Measurements from ENCODE around the gene SLC22A16.
"Not testable (repeated sequence)": the region's sequence is repeated elsewhere in the genome, so short reads cannot be mapped to it uniquely, and the experiment has no call there.

Gene SLC22A16, protein sequence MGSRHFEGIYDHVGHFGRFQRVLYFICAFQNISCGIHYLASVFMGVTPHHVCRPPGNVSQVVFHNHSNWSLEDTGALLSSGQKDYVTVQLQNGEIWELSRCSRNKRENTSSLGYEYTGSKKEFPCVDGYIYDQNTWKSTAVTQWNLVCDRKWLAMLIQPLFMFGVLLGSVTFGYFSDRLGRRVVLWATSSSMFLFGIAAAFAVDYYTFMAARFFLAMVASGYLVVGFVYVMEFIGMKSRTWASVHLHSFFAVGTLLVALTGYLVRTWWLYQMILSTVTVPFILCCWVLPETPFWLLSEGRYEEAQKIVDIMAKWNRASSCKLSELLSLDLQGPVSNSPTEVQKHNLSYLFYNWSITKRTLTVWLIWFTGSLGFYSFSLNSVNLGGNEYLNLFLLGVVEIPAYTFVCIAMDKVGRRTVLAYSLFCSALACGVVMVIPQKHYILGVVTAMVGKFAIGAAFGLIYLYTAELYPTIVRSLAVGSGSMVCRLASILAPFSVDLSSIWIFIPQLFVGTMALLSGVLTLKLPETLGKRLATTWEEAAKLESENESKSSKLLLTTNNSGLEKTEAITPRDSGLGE

DNA sequence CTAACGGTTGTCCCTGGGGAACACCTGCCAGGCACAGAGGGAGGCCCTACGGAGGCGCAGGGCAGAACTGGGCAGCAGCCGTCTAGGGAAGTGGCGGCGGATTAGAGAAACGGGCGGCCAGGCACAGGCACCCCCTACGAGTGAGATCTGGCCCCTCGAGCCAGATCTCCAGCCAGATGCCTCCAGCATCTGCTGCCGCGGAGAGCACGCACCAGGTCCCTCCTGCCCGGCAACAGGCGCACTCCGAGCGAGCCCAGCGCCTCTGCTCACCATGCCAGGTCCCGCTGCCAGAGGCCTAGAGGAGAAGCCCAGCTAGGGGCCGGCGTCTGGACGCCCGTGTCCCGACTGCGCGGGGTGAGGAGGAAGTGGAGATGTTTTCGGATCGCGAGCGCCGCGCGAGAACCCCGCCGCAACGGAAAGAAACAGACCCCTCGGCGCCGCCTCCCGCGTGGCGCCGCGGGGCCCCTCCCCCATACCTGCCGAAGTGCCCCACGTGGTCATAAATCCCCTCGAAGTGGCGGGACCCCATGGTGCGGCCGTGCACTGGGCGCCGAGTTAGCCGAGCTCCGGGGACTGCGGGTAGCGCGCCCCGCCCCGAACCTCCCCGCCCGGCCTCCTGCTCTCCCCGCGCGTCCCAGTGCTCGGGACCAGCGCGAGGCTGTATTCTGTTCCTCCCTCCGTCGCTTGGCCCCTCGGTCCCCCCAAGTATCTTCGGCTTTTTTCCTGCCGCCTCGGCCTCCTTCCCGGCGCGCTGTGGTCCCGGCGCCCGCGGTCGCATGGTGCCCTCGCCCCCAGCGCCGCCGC lies at the start of gene SLC22A16:
TSS of gene SLC22A16 (minus strand) at position 568 of the 804 bp plus-strand sequence. CDS start at position 529, 39 bp downstream.
- DNase-seq: no peak

DNA sequence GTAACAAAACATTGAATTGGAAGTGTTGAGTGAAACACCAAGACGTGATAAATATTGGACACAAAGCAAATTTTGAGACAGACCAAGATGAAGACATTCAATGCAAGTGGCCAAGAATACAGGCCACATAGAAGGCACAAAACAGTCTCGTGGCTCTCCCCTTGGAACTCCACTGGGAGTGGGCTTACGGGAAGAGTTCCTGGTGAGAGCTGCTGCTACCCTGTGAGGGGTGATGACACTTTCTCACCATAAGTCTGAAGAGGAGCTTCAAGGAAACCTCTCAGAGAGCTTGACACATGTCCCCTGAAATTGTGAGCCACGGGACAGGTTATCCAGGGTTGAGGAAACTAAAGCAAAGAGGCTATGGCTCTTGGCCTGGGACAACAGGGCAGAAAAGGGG lies 48.6 kb upstream of the SLC22A16 start:
- no peak for DNase-seq

DNA sequence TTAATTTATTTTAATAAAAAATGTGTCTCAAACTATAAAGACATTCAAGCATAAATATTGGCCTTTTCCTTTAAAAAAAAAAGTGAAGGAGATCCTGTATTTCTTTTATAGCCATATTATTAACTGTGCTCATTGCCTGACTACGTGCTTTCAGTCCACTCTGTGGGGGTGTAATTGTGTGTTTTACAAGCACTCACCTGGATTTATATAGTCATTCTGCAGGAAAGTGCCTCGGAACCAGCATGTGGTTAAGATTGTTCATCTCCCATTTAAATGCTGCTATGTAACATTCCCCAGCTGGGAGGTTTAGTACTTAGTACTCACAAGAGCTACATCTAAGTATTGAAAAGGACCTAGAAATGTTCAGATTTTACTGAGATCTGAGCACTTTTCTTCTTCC lies 47.9 kb upstream of the SLC22A16 start:
- no peak for DNase-seq

DNA sequence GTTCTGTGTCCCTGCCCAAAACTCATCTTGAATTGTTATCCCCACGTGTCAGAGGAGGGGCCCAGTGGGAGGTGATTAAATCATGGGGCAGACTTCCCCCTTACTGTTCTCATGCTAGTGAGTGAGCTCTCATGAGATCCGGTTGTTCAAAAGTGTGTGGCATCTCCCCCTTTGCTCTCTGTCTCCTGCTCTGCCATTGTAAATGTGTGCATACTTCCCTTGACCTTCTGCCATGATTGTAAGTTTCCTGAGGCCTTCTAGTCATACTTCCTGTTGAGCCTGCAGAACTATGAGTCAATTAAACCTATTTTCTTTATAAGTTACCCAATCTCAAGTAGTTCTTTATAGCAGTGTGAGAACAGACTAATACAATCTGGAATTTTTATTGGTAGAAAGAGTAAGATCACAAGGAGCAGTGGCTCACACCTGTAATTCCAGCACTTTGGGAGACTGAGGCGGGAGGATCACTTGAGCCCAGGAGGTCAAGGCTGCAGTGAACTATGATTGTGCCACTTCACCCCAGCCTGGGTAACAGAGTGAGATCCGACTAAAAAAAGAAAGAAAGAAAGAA lies 47.1 kb upstream of the SLC22A16 start:
- no peak for DNase-seq

DNA sequence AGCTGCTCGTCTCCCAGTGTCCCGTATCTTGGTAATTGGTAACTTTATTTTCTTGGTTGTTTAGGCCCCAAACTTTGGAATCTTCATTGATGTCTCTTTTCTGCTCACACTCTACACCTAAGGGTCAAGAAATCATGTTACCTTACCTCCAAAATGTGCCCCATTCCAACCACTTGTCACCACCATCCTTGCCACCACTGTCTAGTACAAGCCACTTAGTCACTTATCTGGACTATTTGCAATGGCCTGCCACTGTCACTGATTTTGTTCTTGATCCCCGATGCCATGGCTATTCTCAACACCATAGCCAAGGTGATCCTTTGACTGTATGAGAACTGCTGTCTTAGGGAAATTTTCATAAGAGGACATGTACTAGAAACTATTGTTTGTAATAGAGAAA lies 46.0 kb upstream of the SLC22A16 start:
- DNase-seq: no peak

DNA sequence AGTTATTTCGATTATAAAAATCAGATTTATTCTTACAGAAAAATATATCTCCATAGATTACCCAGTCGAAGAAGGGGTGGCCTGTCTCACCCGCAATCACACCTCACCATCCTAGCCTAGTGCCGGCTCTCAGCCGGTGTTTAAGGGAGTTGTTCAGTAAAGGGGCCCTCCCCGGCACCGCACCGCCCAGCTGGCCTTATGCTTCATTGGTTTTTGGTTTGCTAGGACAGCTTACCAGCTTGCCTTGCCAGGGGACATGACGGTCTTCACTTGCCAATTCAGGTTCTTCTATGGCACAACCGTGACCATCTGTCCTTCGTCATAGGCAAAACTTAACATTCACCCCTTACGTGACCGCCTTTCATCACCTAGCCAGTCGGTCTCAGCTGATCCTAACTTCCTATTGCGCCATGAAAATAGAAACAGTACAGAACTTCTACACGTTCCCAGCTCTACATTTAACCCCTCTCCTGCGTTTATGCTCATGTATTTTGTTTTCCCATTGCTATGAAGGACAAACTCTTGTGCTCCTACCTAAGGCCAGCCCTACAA lies 44.7 kb upstream of the SLC22A16 start:
- DNase-seq: no peak

DNA sequence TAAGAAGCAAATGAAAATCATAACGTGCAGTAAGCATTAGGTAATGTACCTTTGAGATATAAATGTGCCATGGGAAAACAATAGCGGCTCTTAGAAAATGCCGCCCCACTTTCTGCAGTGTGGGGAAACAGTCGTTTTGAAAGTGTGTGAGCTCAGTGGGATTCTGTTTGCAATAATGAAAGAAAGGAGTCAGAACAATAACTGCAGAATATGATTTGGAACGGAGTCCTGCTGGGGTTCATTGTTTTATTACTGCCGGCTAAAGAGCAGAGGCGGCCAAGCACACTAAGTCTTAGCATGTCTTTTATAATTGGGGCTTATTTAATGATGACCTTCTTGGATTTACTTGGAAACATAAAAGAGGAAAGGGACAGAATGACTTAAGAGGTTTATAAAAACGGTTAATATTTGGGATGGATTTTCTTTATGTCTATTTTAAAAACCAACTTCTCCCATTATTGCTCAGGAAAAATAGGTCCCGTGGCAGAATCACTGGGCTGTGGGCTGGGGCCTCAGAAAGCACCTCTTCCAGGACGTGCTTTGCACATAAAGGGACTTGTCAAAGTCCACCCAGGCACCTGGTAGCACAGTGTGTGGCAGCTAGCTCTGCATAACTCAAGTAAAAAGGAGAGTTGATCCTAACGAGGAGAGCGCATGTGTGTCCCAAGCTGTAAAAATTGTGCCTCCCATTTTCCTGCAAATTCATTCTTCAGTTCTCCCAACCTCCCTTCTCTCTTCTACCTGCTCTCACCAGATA lies 44.0 kb upstream of the SLC22A16 start:
- DNase-seq: no peak

DNA sequence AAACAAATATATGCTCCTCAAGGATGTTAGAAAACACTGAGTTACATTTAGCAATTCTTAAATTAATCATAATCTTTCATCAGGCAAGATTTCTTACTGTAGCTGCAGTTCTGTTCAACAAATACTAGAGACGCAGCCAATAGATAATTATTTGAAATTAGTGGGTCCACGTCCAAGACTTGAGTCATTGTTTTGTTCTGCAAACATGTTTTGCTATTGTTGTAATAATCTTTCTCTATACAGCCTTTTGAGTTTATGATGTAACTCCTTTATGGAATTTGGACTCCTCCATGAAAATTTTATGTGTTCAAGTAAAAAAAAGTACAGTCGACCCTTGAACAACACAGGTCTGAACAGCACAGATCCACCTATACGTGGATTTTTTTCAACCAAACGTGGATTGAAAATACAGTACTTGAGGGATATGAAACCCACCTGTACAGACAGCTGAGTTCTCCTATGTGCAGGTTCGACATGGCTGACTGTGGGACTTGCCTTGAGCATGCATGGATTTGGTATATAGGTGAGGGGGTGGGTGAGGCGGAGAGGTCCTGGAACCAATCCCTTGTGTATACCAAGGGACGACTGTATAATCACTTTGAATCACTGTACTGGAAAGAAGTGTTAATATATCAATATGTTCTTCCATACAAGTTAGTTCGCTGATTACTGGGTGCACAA lies 41.3 kb upstream of the SLC22A16 start:
- no peak for DNase-seq

DNA sequence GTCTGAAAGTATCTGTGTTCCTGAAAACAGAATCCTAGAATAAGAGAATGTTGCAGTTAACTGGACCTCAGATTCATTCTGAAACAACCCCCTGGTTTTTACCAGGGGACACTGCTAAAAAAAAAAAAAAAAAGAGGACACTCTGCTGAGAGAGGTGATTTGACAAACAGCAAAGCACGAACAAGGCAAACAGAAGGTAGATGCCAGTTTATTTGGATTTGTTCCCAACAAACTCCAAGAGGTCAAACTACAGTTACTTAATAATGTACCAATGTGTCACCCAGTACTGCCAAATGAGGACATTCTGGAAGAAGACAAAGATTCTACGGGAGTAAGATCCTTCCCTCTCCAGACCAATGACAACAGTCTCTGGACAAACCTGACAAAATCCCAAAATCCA lies 40.6 kb upstream of the SLC22A16 start:
- DNase-seq: no peak

DNA sequence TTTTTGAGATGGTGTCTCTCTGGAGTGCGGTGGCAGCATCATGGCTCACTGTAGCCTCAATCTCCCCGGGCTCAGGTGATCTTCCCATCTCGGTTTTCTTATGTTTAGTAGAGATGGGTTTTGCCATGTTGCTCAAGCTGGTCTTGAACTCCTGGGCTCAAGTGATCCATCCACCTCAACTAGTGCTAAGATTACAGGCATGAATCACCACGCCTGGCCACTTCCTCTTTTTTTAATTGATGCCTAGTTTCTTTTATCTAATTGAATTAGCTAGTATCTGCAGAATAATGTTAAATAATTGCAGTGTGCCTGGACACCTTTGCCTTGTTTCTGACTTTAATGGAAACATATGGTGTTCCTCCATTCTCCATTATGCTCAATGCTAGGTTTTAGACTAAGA lies 38.4 kb upstream of the SLC22A16 start:
- no peak for DNase-seq

DNA sequence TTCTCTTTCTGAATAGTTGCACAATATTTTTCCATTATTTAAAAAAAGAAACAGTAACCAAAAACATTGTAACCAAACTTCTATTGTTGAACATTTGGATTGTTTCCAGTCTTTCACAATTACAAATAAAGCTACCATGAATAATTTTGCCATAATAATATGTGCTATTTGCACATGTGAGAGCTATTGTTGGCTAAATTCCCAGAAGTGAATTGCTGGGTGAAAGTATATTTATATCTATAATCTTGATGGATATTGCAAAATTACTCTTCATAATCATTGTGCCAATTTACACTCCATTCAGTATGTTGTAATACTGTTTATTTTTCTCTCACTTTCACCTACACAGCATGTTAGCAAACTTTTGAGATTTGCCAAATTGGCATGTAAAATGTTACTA lies 36.6 kb upstream of the SLC22A16 start:
- DNase-seq: peak; percentile 19

DNA sequence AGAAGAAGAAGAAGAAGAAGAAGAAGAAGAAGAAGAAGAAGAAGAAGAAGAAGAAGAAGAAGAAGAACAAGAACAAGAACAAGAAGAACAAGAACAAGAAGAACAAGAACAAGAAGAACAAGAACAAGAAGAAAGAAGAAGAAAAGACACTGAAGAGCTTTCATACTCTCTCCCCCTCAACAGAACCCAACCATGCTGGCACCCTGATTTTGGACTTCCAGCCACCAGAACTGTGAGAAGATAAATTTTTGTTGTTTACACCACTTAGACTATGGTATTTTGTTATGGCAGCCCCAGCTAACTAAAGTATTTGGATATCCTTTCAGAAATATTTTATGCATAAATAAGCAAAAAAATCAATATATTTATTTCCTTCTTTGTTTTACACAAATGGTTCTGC lies 36.1 kb upstream of the SLC22A16 start:
- not testable (repeated sequence) for DNase-seq

DNA sequence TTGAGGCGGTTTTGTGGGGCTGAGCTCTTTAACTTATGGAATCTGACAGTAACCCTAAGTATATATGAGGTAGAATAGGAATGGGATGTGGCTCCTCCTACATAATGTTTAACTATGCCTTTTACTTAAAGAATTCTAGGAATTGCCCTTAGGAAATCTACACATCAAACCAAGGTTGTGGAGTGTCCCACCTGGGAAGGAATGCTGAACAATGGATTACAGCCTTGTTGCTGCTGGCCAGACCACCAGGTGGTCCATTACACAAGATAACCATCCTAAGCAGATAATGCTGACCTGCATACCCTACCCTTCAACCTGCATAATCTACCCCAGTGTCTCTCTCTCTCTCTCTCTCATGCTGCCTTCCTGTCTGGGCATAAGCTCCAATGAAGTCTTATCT lies 35.0 kb upstream of the SLC22A16 start:
- DNase-seq: no peak

DNA sequence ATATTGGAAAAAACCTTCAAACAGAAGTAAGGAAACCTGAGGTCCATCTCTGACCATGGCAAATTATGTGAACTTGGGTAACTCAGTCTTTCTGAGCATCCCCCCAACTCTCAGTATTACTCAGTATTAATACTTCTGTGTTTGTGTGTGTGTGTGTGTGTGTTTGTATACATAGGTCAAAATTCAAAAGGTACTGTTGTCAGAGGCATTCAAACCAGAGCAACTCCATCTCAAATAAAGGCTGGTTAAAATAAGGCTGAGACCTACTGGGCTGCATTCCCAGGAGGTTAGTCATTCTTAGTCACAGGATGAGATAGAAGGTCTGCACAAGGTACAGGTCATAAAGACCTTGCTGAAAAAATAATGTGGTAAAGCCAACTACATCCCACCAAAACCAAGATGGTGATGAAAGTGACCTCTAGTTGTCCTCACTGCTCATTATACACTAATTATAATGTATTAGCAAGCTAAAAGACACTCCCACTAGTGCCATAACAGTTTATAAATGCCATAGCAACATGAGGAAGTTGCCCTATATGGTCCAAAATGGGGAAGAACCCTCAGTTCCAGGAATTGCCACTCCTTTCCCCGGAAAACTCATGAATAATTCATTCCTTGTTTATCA lies 33.3 kb upstream of the SLC22A16 start:
- DNase-seq: no peak

DNA sequence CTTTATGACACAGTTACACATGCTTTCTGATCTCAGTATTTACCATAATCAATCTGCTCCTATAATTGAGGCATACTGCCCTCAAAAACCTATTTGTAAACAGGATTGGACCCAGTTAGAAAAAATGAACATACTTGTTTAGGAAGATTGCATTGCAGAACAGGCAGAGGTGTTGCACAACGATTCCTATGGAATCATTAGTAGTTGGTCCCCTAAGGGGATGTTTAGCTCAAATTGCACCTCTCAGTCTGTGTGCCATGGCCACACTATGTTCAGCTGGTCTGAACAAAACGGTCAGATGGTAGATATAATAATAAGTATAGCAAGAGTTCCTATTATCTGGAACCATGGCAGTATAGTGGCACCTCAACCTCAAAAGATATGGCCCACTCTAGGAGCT lies 28.5 kb upstream of the SLC22A16 start:
- DNase-seq: not testable (repeated sequence)

DNA sequence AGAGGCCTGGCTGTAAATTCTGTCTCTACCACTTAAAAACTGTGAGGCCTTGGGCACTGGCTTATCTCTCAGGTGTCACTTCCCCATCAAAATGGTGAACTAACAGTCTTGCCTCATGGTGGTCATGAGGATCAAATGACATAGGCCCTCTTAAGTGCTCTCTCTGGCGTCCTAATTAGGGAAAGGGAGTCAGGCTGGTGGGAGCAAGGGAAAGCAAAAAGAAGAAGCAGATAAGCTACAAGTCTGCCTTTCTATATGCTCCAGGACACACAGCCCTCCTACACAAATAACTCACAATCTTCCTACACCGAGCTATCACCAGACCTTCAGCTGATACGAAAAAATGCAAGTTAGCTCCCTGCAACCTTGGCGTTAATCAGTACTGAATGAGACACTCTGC lies 19.5 kb upstream of the SLC22A16 start:
- no peak for DNase-seq

DNA sequence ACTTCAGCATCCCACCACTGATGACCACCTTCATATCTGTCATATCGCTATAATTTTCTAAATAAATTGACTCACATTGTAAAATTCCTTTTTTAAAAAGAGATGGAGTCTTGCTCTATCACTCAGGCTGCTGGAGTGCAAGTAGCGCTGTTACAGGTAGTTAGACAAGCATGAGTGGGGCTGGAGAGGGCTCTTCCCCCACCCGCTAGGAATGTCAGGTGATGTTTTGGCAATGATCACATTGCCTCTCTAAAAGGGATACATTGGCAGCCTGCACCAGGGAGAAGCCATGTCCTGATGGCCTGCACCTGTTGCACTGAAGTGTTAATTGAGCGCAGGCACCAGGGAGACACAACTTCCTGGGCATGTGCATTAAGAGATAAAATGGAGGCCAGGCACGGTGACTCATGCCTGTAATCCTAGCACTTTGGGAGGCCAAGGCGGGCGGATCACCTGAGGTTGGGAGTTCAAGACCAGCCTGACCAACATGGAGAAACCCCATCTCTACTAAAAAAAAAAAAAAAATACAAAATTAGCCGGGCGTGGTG lies 16.9 kb upstream of the SLC22A16 start:
- peak; percentile 80 for DNase-seq

DNA sequence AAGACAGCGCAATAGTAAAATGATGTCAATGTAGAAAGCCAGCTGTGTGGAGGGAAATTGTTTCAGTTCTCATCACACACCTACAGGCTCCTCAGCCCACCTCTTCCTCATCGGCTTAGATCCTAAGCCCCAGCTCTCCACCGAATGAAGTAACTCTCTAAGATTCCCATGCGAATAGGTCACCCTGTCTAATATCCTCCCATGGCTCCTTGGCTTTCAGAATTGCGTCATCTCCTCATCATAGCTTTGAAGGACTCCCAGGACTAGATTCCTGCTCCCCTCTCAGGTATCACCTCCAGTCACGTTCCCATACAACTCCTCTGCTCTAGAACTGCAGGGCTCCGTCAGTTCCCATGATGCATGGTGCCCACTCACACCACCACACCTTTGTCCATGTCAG lies 16.2 kb upstream of the SLC22A16 start:
- DNase-seq: peak; percentile 22

DNA sequence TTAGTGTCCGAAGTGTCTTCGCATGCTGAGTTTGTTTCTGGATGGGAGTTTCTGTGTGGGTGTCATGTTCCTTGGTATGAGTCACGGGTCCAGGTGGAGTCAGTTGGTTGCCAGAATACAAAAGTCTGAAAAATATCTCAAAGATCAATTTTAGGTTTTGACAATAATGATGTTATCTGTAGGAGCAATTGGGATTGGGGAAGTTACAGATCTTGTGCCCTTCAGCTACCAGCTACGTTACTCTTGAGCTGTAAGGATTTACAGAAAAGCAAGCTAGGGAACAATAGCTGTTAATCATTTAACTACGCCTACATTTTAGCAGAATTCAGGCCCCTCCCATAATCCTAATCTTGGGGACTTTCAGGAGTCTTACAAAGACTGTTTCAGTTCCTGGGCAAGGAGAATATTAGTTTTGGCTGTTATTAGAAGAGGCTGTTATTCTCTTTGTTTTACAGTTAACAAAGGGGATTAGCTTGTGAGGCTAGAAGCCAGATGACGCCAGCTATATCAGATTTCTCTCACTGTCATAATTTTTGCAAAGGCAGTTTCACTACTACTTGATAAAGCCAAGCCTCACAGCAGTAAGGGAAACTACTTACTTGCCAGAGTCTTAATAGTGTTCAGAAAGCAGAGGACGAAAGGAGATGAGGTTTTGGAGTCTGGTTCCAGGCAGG lies 15.4 kb upstream of the SLC22A16 start:
- peak; percentile 25 for DNase-seq

DNA sequence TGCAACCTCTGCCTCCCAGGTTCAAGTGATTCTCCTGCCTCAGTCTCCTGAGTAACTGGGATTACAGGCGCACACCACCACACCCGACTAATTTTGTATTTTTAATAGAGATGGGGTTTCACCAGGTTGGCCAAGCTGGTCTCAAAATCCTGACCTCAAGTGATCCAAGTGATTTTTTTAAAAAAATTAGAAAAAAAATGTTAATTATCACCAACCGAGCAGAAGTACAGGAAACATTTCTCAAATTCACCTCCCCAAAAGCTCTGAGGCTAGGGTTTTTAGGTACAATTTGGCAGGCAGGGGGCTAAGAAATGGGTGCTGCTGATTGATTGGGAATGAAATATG lies 14.9 kb upstream of the SLC22A16 start:
- no peak for DNase-seq

DNA sequence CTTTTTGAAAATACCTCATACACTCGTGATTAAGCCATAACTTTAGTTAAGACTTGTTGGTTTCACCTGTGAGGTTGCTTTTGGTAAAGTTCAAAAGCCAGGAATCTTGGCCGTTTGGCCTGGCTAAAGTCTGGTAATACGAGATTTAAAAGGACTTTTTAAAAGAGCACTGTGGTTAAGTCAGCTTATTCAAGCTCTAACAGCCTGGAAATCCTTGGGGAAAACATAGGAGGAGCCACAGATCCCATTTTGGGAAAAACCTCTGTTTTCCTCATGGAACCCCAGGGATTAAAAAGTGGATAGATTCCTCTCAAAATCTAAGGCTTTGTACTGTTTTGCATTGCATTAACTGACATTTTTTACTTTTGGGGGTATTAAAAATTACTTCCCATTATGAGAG lies 13.7 kb upstream of the SLC22A16 start:
- no peak for DNase-seq

Data from NCI-H2107 (cell line).